Glutamatergic neuron (in vitro differentiated cells): Measurements from ENCODE around the gene GMDS. TPM values are rescaled to one million over a fixed set of nuclear protein-coding genes. Genes with fewer than 3 reads are reported as not detected.

Experiments
- DNase-seq: peaks from one replicate; pipeline ENCODE4 v3.0.0; 2022
- H3K27ac Mint-ChIP-seq: one replicate; pipeline ENCODE4 v1.8.0; 2020; ENCODE audit warnings: mild to moderate bottlenecking, mixed read lengths, inconsistent platforms; ENCODE audit not compliant: unreplicated experiment
- H3K27me3 Mint-ChIP-seq: one replicate; pipeline ENCODE4 v1.8.0; 2020; ENCODE audit warnings: mild to moderate bottlenecking, moderate library complexity, mixed read lengths, inconsistent platforms; ENCODE audit not compliant: unreplicated experiment
- H3K36me3 Mint-ChIP-seq: one replicate; pipeline ENCODE4 v1.8.0; 2020; ENCODE audit warnings: mild to moderate bottlenecking, mixed read lengths, inconsistent platforms; ENCODE audit not compliant: unreplicated experiment
- H3K4me1 Mint-ChIP-seq: one replicate; pipeline ENCODE4 v1.8.0; 2020; ENCODE audit warnings: mild to moderate bottlenecking, low read depth, mixed read lengths, inconsistent platforms; ENCODE audit not compliant: unreplicated experiment
- H3K4me3 Mint-ChIP-seq: one replicate; pipeline ENCODE4 v1.8.0; 2020; ENCODE audit warnings: mild to moderate bottlenecking, mixed read lengths, inconsistent platforms; ENCODE audit not compliant: unreplicated experiment
- H3K9me3 Mint-ChIP-seq: one replicate; pipeline ENCODE4 v1.8.0; 2020; ENCODE audit warnings: mild to moderate bottlenecking, moderate library complexity, mixed read lengths, inconsistent platforms; ENCODE audit not compliant: unreplicated experiment
- CTCF ChIP-seq: fragments of 200-600 bp; sonication (generic); IDR thresholded peaks from one replicate; pipeline ENCODE4 v1.5.0; 2021; ENCODE audit not compliant: partially characterized antibody, unreplicated experiment
- total RNA-seq: library from RNA; stranded (reverse); fragmentation: NEBNext Ultra II Directional; extraction: Animal tissue kit (Norgen Biotek cat#: 25700); gene quantifications from one replicate; pipeline ENCODE4 v1.2.1, GENCODE V29; 2021; ENCODE audit not compliant: unreplicated experiment

Gene GMDS
- total RNA-seq, 1 donor from 2014 or later = 8.9 TPM

GRCh38 chr6:1615853-1616420, 629.5 kb downstream of the GMDS start:
- peaks cover 11% of the 10 kb centered on the region for H3K4me1 Mint-ChIP-seq
- H3K36me3 Mint-ChIP-seq = no peaks in the 10 kb centered on the region
- no peak overlapping the region for H3K27ac Mint-ChIP-seq
- H3K27me3 Mint-ChIP-seq = peaks cover 24% of the 10 kb centered on the region
- H3K9me3 Mint-ChIP-seq = peaks cover 10% of the 10 kb centered on the region
- no peak overlapping the region for H3K4me3 Mint-ChIP-seq
- no peak for TF ChIP-seq CTCF
- DNase-seq = no peak

GRCh38 chr6:1615151-1615852, 630.1 kb downstream of the GMDS start:
- Mint-ChIP-seq H3K4me3 (no peak overlapping the region), H3K36me3 (no peaks in the 10 kb centered on the region), H3K27me3 (peaks cover 26% of the 10 kb centered on the region), H3K27ac (no peak overlapping the region), H3K4me1 (peaks cover 11% of the 10 kb centered on the region), H3K9me3 (peaks cover 12% of the 10 kb centered on the region)
- DNase-seq = peak; percentile 37
- no peak for TF ChIP-seq CTCF

- Mint-ChIP-seq H3K27ac (no peak overlapping the region), H3K4me3 (no peak overlapping the region), H3K27me3 (peaks cover 26% of the 10 kb centered on the region), H3K36me3 (no peaks in the 10 kb centered on the region), H3K4me1 (peaks cover 11% of the 10 kb centered on the region), H3K9me3 (peaks cover 12% of the 10 kb centered on the region)
- no peak for TF ChIP-seq CTCF
- peak; percentile 54 for DNase-seq
Observed at GRCh38 chr6:1614448-1615150, 630.8 kb downstream of the GMDS start.

GRCh38 chr6:1613688-1614447, 631.5 kb downstream of the GMDS start:
- Mint-ChIP-seq H3K27me3 (peaks cover 27% of the 10 kb centered on the region), H3K27ac (no peak overlapping the region), H3K4me3 (peak overlapping the region; percentile 92), H3K9me3 (peaks cover 14% of the 10 kb centered on the region), H3K36me3 (no peaks in the 10 kb centered on the region), H3K4me1 (peaks cover 11% of the 10 kb centered on the region)
- peak; percentile 63 for DNase-seq
- TF ChIP-seq CTCF = no peak
